HG02884 (cell line): ENCODE results near the gene PYY.
"Not testable (repeated sequence)": the region's sequence is repeated elsewhere in the genome, so short reads cannot be mapped to it uniquely, and the experiment has no call there.

Experiments used
- ATAC-seq: cut with Tn5 transposase; IDR thresholded peaks from one replicate; pipeline ENCODE4 v1.9.1; 2021; ENCODE audit warnings: mild to moderate bottlenecking, moderate library complexity; ENCODE audit not compliant: unreplicated experiment

The PYY gene

GRCh38 chr17:43953746-43954145 is at the start of gene PYY:
TSS of gene PYY (minus strand) at chr17:43953940. CDS start at chr17:43953483, 457 bp downstream.
- ATAC-seq, result no peak

GRCh38 chr17:44002141-44002848 is 48.6 kb upstream of the PYY start:
- ATAC-seq, result no peak

- no peak for ATAC-seq
Observed at GRCh38 chr17:44001461-44001920, 47.8 kb upstream of the PYY start.

DNA sequence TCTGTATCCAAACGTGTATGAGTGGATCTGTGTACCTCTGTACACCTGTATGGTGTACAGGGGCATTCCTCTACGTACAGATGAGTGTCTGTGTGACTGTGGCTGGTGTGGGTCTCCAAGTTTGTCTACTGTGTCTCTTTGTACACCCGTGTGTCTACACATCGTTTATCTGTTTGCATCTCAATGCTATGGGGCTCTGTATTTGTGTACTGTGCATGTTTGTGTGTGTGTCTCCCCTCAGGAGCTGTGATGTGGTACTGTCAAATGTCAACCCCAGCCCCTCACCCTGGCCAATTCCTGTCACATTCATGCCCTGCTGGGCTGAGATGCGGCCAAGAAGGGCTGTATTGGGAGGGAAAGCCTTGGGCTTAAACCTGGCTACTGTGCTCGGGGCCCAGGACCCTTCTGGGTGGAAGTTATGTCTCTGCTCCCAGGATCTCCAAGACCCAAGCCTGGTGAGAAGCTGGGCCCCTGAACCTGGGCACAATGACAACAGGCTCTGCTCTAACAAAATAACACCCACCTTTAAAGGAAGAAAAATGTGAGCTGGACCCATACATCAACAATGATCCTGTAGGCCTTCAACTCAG is 47.2 kb upstream of the PYY start:
- ATAC-seq, result no peak

DNA sequence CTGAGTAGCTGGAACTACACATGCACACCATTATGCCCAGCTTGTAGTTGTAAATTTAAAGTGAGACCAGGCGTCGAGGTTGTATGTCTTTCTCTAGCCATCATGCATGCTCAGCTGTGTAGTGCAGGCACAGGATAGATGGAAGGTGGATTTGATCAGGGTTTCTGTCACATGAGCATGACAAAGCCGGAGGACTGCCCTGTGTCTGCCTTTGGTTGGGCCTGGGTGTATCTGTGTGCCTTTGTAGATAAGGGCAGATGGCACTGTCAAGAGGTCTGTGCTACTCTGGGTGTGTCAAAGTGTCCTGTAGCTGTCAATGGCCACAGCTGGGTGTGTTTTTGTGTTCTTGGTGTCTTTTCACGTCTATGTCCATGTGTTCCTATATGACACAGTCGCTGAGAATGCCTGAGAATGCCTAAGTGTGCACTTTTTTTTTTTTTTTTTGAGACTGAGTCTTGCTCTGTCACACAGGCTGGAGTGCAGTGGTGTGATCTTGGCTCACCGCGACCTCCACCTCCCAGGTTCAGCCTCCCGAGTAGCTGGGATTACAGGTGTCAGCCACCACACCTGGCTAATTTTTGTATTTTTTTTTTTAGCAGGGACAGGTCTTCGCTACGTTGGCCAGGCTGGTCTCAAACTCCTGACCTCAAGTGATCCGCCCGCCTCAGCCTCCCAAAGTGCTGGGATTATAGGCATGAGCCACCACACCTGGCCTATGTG is 46.6 kb upstream of the PYY start:
- no peak for ATAC-seq

GRCh38 chr17:43999024-43999423 is 45.3 kb upstream of the PYY start:
- ATAC-seq, result no peak

DNA sequence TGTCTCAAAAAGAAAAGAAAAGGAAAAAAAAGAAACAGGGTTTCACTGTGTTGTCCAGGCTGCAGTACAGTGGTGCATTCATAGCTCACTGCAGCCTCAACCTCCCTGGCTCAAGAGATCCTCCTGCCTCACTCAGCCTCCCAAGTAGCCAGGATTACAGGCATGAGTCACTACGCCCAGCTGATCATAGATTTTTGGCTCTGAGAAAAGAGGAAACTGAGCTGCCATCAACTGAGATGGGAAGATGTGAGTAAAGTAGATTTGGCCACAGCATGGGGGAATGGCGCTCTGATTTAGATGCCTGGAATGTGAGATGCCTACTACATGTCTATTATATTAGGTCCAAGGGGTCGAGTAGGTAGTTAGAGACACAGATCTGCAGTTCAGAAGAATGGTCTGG is 44.8 kb upstream of the PYY start:
- no peak for ATAC-seq

DNA sequence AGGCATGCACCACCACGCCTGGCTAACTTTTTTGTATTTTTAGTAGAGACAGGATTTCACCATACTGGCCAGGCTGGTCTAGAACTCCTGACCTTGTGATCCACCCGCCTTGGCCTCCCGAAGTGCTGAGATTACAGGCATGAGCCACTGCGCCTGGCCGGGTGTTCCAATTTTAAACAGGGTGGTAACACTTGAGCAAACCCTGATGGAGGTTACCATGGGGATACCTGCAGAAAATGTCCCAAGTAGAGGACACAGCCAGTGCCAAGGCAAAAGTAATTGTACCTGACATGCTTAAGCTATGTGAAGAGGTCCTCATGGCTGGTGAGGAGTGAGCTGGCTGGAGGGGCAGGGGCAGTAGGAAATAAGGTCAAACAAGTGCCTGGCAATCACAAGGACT is 43.4 kb upstream of the PYY start:
- ATAC-seq, result not testable (repeated sequence)

- ATAC-seq, result no peak
Observed at GRCh38 chr17:43995150-43995471, 41.4 kb upstream of the PYY start.

- ATAC-seq, result no peak
Observed at GRCh38 chr17:43994272-43995149, 40.8 kb upstream of the PYY start.

- ATAC-seq, result no peak
Observed at GRCh38 chr17:43992641-43993040, 38.9 kb upstream of the PYY start.

GRCh38 chr17:43988301-43988700 is 34.6 kb upstream of the PYY start:
- no peak for ATAC-seq

DNA sequence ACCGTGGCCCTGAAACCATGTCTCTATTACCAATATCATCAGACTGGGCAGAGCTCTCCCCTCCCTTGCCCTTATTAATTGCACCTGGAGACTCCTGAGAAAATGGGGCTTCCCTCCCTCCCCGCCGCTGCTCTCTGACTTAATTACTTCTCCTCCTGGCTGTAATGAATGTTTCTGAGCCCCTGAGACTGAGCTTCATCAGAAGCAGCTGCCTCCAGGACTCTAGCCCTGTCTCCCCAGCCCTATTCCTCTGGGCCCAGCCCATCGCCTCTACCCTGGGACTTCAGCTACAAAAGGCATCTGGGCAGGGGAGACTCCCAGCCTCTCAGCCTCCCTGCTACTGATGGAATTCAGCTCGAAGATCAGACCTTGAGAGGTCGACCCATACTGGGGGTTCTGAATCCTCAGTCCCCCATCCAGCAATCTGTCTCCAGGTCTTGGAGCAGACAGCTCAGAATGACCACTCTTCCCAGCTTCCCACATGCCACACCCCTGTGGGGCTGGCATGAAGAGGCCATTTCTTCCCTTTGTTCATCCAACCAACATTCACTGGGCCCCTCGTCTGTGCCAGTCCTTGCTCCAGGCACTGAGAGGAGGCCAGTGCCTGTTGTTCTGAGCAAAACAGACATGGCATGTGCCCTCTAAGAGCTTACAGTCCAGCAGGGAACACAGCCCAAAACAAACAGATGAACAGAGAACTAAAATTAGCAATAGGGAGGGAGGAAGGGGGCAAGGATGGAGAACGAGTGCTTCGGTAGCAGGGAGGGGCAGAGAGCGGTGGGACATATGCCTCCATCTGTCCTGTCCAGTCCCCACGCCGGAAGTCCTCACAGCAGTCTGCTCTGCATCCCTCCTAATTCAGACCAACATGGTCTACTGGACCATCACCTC is 33.6 kb upstream of the PYY start:
- ATAC-seq, result no peak

DNA sequence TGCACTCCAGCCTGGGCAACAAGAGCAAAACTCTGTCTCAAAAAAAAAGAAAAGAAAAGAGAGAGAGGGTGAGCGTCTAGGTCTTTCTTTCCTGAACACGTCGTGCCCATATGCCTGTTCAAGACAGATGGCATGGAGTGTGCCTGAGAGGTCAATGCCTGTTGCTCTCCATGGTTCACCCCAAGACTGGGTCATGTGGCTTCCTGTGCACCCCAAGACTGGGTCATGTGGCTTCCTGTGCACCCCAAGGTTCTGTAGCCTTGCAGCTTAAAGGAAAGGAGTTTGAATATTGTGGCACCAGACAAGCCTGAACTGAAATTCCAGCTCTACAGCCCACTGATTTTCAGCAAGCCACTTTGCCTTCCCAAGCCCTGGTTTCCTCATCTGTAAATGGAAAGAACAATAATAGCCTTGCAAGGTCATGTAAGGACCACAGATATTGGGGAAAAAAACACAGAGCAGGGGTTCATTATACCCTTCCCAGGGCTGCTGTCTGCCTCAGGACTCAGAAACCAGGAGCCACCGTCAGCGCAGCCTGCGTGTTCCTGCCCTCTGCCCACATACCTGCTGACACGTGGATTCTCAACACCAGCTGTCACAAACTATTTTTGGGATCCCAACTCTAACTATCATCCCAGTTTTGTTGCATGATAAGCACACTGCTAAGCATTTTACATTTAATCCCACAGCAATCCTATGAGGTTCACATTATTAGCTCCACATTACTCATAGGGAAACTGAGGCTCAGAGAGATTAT is 32.7 kb upstream of the PYY start:
- ATAC-seq, result no peak

DNA sequence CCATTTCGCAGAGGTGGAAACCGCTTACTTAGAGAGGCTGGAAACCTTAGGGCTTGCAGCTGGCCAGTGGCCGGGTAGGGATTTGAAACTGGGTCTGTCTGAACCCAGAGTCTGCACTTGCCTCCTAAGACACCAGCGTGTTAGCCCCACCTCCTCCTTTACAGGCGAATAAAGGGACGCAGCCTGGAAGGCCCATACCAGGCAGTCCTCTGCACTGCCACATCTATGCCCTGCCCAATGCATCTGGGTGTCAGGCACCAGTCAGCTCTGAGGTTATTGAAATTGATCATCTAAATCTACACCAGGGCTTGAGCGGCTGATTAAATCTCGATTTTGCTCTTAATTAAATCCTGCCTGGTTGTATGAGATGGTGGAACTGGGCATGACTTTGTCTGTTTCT is 30.8 kb upstream of the PYY start:
- no peak for ATAC-seq

DNA sequence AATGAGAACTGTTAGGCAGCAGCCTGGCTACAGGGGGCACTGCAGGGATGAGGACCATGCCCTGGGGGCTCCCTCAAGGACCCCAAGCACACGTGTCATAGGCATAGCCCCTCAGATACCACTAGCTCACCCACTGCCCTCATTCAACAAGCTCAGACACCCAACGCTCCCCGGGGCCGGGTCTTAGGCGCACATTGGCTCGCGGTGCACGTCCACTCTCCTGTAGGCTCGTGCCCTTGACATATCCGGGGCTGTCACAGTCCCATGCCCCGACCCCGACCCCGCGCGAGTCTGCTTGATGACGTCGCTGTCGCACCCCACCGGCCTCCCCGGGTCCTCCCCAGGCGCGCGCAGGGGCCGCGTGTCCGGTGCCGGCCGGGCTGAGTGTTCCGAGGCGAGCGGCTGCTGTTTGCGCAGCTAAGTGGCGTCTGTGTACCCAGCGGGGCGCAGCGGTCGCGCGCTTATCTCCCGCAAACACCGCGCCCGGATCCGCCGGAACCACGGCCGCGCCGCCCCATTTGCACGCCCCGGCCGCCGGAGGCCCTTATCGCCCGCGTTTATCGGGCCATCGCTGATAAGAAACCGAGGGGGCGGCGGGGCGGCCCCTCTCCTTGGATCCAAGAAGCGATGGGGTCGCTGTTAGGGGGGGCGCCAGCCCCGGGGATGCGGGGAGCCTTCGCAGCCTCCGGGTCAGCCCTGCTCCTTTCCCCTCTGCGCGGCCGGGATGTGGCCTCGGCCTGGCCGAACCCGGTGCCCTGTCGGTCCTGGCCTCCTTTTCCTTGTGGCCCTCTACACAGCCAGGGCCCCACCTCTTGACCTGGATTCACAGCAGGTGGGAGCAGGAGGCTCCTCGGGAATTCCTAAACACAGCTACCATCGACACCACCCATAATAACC is 30.0 kb upstream of the PYY start:
- no peak for ATAC-seq

DNA sequence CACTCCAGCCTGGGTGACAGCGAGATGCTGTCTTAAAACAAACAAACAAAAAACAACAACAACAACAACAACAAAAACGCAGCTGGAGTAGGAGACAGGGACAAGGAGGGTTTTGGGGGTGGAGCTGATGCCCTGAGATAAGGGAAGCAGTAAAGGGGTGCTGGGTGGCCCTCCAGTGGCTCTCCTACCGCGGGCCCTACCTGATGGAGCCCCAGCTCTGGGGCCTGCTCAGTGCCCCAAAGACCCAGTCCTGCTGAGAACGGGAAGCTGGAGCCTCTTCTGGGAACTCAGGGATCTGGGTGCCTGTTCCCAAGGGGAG is 29.4 kb upstream of the PYY start:
- ATAC-seq, result no peak

DNA sequence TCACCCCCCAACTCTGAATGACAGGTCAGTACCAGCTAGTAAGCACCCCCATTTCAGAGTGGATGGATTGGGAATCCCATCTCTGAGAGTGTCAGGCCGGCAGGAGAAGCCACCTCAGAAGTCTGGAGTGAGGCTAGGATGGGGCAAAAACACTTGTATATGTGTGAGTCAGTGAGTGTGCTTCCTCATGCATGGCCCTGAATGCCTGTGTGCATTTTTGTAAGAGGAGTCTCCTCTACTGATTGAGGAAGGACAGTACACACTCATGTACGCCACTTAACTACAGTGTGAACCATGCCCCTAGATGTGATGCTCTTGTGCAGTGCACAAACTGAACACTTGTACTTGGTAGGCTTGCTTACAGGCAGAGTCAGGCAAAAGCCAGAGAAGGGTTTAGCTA is 28.4 kb upstream of the PYY start:
- no peak for ATAC-seq

DNA sequence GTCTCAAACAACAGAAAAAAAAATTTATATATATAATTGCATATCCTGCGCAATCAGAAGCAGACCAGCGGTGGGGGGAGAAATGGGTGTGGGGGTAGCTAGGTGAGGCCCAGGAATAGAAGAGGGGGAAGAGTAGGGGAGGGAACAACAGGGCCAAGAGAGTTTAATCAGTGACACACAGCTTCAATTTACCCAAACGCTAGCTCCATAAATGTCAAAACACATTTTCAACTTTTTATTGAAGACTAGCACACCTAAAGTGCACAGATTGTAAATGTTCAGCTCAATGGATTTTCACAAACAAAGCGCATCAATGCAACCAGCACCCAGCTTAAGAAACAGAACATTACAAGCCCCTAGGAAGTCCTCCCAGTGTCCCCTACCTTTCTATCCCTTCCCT is 25.9 kb upstream of the PYY start:
- ATAC-seq, result no peak
